Gastroesophageal sphincter (tissue), 4 donors: Measurements from ENCODE around the gene ALLC. TPM values are rescaled to one million over a fixed set of nuclear protein-coding genes. Genes with fewer than 3 reads are reported as not detected.
A peak's percentile ranks its signal among the peaks of the same experiment; 100 is the strongest.

ENCODE experiments used
- ATAC-seq: fragments of 150-250 bp; one replicate; pipeline ENCODE4 v1.9.1; 2016; ENCODE audit warnings: mild to moderate bottlenecking, moderate library complexity
- H3K27ac ChIP-seq, 4 donors: fragments of 200-600 bp; sonication (generic) in 3 of 4; 1 replicate in 3 of 4; 2 replicates in 1 of 4; pipeline ENCODE4 v1.5.1; 2016 to 2019
- H3K27me3 ChIP-seq: fragments of 200-600 bp; sonication (generic); one replicate; pipeline ENCODE4 v1.5.1; 2019
- H3K36me3 ChIP-seq, 2 donors: fragments of 200-600 bp; sonication (generic); one replicate each; pipeline ENCODE4 v1.5.1; 2019; ENCODE audit warnings: control low read depth in 1 of 2
- H3K4me1 ChIP-seq, 3 donors: fragments of 200-600 bp; sonication (generic); 1 replicate in 2 of 3; 2 replicates in 1 of 3; pipeline ENCODE4 v1.5.1; 2016 to 2019; ENCODE audit warnings: control low read depth in 2 of 3
- H3K4me3 ChIP-seq, 2 donors: fragments of 200-600 bp; sonication (generic); one replicate each; pipeline ENCODE4 v1.5.1; 2019; ENCODE audit warnings: mild to moderate bottlenecking in 1 of 2, moderate library complexity in 1 of 2
- H3K9me3 ChIP-seq, 3 donors: fragments of 200-600 bp; sonication (generic); one replicate each; pipeline ENCODE4 v1.5.1; 2017 to 2019; ENCODE audit warnings: control low read depth in 2 of 3
- EP300 ChIP-seq: sonication (generic); formaldehyde crosslinking; IDR thresholded peaks from one replicate; pipeline ENCODE4 v1.6.1; 2017; ENCODE audit warnings: antibody characterized with exemption, mild to moderate bottlenecking
- POLR2A ChIP-seq, 2 donors: fragments of 450-650 bp; IDR thresholded peaks; one replicate each; pipeline ENCODE4 v1.6.1; 2017; ENCODE audit warnings: antibody characterized with exemption in 2 of 2, mild to moderate bottlenecking in 2 of 2, moderate library complexity in 1 of 2
- POLR2AphosphoS5 ChIP-seq: sonication (generic); formaldehyde crosslinking; IDR thresholded peaks from one replicate; pipeline ENCODE4 v1.6.1; 2017; ENCODE audit warnings: antibody characterized with exemption
- WGBS, 2 donors: methylation state at CpG; one replicate each; pipeline ENCODE4 v1.1.5; 2018; ENCODE audit warnings: low coverage in 1 of 2; 5-methylcytosine and 5-hydroxymethylcytosine counted together
- total RNA-seq, 4 donors: library from RNA; depleted of rRNA; stranded (reverse); fragments of >200 nt; gene quantifications; one replicate each; pipeline ENCODE4 v1.1.0, GENCODE V29; 2016
- TF ChIP-seq, protein P1 (sequence below), 4 experiments: fragments of 200-600 bp in 2 of 4; fragments of 450-650 bp in 2 of 4; sonication (generic) in 1 of 4; IDR thresholded peaks; one replicate each; pipeline ENCODE4 v1.5.1; 2017 to 2019; ENCODE audit warnings: antibody characterized with exemption in 4 of 4, mild to moderate bottlenecking in 2 of 4, moderate library complexity in 2 of 4

The ALLC gene
- total RNA-seq, 4 donors from 2014 or later, result not detected

DNA sequence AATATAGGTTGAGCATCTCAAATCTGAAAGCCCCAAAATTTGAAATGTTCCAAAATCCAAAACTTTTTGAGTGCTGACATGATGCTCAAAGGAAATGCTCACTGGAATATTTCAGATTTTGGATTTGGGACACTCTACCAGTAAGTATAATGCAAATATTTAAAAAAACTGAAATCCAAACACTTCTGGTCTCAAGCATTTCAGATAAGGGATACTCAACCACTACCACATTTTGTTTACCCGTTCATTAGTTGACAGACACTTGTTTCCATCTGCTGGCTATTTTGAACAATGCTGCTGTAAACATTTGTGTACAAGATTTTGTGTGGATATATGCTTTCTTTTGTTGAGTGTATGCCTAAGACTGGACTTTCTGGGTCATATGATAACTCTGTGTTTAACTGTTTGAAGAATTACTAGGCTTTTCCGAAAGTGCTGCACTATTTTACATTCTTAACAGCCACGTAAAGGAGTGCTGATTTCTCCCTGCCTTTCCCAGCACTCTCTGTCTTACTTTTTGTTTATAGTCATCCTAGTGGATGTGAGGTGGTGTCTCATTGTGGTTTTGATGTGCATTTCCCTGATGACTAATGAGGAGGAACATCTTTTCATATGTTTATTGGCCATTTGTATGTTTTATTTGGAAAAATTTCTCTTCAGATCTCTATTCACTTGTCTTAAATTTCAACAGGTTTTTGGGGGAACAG lies 25.9 kb downstream of the ALLC start:
- Histone ChIP-seq H3K36me3 (no peaks in the 10 kb centered on the region), H3K27ac (no peak overlapping the region), H3K4me3 (no peak overlapping the region), H3K4me1 (no peaks in the 10 kb centered on the region), H3K27me3 (no peaks in the 10 kb centered on the region), H3K9me3 (no peaks in the 10 kb centered on the region)
- no peak for ATAC-seq
- WGBS, 2 donors, result 34 to 59% methylated on average over 3 of the region's 3 CpGs
- no peak for TF ChIP-seq POLR2AphosphoS5
- TF ChIP-seq, protein P1, sequence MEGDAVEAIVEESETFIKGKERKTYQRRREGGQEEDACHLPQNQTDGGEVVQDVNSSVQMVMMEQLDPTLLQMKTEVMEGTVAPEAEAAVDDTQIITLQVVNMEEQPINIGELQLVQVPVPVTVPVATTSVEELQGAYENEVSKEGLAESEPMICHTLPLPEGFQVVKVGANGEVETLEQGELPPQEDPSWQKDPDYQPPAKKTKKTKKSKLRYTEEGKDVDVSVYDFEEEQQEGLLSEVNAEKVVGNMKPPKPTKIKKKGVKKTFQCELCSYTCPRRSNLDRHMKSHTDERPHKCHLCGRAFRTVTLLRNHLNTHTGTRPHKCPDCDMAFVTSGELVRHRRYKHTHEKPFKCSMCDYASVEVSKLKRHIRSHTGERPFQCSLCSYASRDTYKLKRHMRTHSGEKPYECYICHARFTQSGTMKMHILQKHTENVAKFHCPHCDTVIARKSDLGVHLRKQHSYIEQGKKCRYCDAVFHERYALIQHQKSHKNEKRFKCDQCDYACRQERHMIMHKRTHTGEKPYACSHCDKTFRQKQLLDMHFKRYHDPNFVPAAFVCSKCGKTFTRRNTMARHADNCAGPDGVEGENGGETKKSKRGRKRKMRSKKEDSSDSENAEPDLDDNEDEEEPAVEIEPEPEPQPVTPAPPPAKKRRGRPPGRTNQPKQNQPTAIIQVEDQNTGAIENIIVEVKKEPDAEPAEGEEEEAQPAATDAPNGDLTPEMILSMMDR (IDR thresholded peaks at IDR 0.05), result no peak
- TF ChIP-seq EP300, result no peak
- no peak for TF ChIP-seq POLR2A (IDR thresholded peaks at IDR 0.05)

DNA sequence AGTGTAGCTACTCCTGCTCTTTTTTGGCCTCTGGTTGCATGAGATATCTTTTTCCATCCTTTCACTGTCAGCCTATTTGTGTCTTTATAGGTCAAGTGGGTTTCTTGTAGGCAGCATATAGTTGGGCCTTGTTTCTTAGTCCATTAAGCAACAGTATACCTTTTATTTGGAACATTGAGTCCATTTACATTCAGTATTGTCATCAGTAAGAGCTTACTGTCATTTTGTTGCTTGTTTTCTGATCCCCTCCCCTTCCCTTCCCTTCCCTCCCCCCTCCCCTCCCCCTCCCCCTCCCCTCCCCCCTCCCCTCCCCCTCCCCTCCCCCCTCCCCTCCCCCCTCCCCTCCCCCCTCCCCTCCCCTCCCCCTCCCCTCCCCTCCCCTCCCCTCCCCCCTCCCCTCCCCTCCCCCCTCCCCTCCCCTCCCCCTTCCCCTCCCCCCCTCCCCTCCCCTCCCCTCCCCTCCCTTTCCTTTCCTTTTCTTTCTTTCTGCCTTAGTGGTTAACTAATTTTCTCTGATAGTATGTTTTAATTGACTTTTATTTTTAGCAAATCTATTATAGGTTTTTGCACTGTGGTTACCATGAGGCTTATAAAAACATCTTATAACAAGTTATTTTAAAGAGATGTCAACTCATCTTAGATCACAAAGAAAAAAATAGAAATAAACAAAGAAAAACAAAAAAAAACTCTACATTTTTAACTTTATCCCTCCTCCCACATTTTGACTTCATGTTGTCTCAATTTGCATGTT lies 32.2 kb downstream of the ALLC start:
- Histone ChIP-seq H3K27ac (no peak overlapping the region), H3K4me1 (no peaks in the 10 kb centered on the region), H3K9me3 (peaks cover 0 to 6% (median 0%) of the 10 kb centered on the region in 3 donors), H3K27me3 (peaks cover 20% of the 10 kb centered on the region), H3K4me3 (no peak overlapping the region), H3K36me3 (no peaks in the 10 kb centered on the region)
- ATAC-seq, result no peak
- TF ChIP-seq POLR2AphosphoS5 (no peak), POLR2A (IDR thresholded peaks at IDR 0.05) (no peak), EP300 (no peak)
- TF ChIP-seq, protein P1 (IDR thresholded peaks at IDR 0.05), result no peak

DNA sequence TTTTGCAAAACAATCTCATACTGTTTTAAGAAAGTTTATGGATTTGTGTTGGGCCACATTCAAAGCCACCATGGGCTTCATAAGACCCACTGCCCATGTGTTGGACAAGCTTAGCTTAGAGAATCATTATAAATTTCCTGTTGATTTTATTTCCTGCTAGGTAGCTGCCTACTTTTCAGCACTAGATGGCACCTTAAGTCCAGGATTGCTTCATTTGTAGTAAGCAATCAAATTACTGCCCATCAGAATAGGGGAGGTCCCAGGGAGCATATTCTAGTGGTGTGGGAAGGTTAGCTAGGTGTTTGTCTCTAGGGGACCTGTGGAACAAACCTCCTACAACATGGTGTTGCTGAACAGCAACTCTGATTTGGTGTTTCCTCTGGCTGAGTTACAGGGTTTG lies 34.4 kb downstream of the ALLC start:
- no peak overlapping the region for H3K27ac ChIP-seq
- no peaks in the 10 kb centered on the region for H3K36me3 ChIP-seq
- H3K27me3 ChIP-seq, result peaks cover 20% of the 10 kb centered on the region
- no peak overlapping the region for H3K4me3 ChIP-seq
- no peak for ATAC-seq
- TF ChIP-seq EP300 (no peak), POLR2AphosphoS5 (no peak), POLR2A (IDR thresholded peaks at IDR 0.05) (no peak)
- TF ChIP-seq, protein P1 (IDR thresholded peaks at IDR 0.05), result peak in 1 of 4 experiments; percentile 36
- H3K4me1 ChIP-seq, result no peaks in the 10 kb centered on the region
- H3K9me3 ChIP-seq, result peaks cover 0 to 6% (median 0%) of the 10 kb centered on the region in 3 donors

DNA sequence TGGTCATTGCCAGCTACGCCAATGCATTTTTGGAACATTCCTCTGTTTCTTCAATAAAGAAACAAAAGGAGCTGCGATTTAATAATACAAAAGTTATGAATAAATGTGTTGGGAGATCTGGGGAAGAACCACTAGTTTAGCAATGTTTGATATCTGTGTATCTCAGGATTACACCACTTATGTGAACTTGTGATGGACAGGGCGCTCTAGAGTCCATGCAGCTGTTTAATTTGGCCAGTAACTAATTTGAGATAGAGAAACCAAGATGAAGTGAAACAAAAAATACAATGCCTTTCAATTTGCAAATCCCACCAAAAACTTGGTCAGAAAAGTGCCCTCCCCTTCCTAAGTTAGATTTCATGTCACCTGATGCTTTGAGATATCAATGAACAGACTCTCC lies 38.5 kb downstream of the ALLC start:
- TF ChIP-seq EP300, result no peak
- TF ChIP-seq POLR2A (IDR thresholded peaks at IDR 0.05), result no peak
- TF ChIP-seq, protein P1 (IDR thresholded peaks at IDR 0.05), result no peak
- TF ChIP-seq POLR2AphosphoS5, result no peak
- WGBS, 2 donors, result 77 to 80% methylated on average over 2 to 3 of the region's 3 CpGs
- H3K4me1 ChIP-seq, result no peaks in the 10 kb centered on the region
- H3K9me3 ChIP-seq, result no peaks in the 10 kb centered on the region
- H3K27me3 ChIP-seq, result peaks cover 20% of the 10 kb centered on the region
- ATAC-seq, result no peak
- no peak overlapping the region for H3K27ac ChIP-seq
- H3K4me3 ChIP-seq, result no peak overlapping the region
- no peaks in the 10 kb centered on the region for H3K36me3 ChIP-seq

DNA sequence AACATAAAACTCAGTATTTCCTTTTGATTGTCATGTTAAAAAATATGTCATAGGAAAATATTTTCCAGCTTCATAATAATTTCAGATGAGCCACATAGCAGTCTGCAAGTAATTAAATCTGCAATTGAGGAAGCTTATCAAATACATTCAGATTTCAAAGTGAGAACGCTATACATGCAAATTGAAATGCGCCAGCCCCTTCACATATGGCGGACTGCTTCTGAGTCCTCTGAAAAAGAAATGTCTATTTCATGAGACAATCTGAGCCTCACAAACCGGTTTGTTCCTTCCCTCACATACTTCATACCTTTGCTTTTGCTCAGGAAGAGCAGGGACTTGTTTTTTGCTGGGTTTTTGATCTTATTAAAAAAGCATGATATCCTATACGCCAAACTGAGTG lies 43.1 kb downstream of the ALLC start:
- no peak overlapping the region for H3K27ac ChIP-seq
- ATAC-seq, result no peak
- 83 to 85% methylated on average over 4 to 5 of the region's 5 CpGs for whole genome bisulfite sequencing, 2 donors
- H3K36me3 ChIP-seq, result no peaks in the 10 kb centered on the region
- TF ChIP-seq EP300, result no peak
- no peak for TF ChIP-seq POLR2A (IDR thresholded peaks at IDR 0.05)
- TF ChIP-seq POLR2AphosphoS5, result no peak
- no peak overlapping the region for H3K4me3 ChIP-seq
- no peaks in the 10 kb centered on the region for H3K9me3 ChIP-seq
- peaks cover 40% of the 10 kb centered on the region for H3K27me3 ChIP-seq
- peaks cover 0 to 16% (median 3%) of the 10 kb centered on the region in 3 donors for H3K4me1 ChIP-seq
